ENCODE data around the gene NLRC4. TPM values are rescaled to one million over a fixed set of nuclear protein-coding genes. Genes with fewer than 3 reads are reported as not detected.
A peak's percentile ranks its signal among the peaks of the same experiment; 100 is the strongest.
"Not testable (repeated sequence)": the region's sequence is repeated elsewhere in the genome, so short reads cannot be mapped to it uniquely, and the experiment has no call there.

Gene NLRC4
- total RNA-seq, result not detected in 2 replicates

- no peak for DNase-seq (ENCODE audit: low read depth)
Observed at GRCh38 chr2:32264422-32265105, at the start of gene NLRC4. Gene NLRC4, minus strand, starts transcription at chr2:32264886. Its CDS starts 8,111 bp downstream, at chr2:32256775.

GRCh38 chr2:32310577-32310976 is 45.9 kb upstream of the NLRC4 start:
- DNase-seq (ENCODE audit: low read depth), result no peak

- DNase-seq (ENCODE audit: low read depth), result not testable (repeated sequence)
Observed at GRCh38 chr2:32293966-32294562, 29.4 kb upstream of the NLRC4 start.

GRCh38 chr2:32293493-32293892 is 28.8 kb upstream of the NLRC4 start:
- DNase-seq (ENCODE audit: low read depth), result not testable (repeated sequence)

- DNase-seq (ENCODE audit: low read depth), result no peak
Observed at GRCh38 chr2:32291746-32292145, 27.1 kb upstream of the NLRC4 start.

- DNase-seq (ENCODE audit: low read depth), result no peak
Observed at GRCh38 chr2:32290000-32290339, 25.3 kb upstream of the NLRC4 start.

- peak; percentile 31 for DNase-seq (ENCODE audit: low read depth)
Observed at GRCh38 chr2:32289165-32289999, 24.7 kb upstream of the NLRC4 start.

- DNase-seq (ENCODE audit: low read depth), result peak; percentile 50
Observed at GRCh38 chr2:32284321-32284720, 19.6 kb upstream of the NLRC4 start.

GRCh38 chr2:32278478-32278853 is 13.8 kb upstream of the NLRC4 start:
- no peak for DNase-seq (ENCODE audit: low read depth)

- DNase-seq (ENCODE audit: low read depth), result peak; percentile 92
Observed at GRCh38 chr2:32277674-32278477, 13.2 kb upstream of the NLRC4 start, which contains the start of gene YIPF4. Gene YIPF4, plus strand, starts transcription at chr2:32277904. Its CDS starts 252 bp downstream, at chr2:32278156.

- no peak for DNase-seq (ENCODE audit: low read depth)
Observed at GRCh38 chr2:32277363-32277673, 12.6 kb upstream of the NLRC4 start.

- not testable (repeated sequence) for DNase-seq (ENCODE audit: low read depth)
Observed at GRCh38 chr2:32275790-32276189, 11.1 kb upstream of the NLRC4 start.

GRCh38 chr2:32274289-32274688 is 9.6 kb upstream of the NLRC4 start:
- DNase-seq (ENCODE audit: low read depth), result no peak

- no peak for DNase-seq (ENCODE audit: low read depth)
Observed at GRCh38 chr2:32272279-32272678, 7.6 kb upstream of the NLRC4 start.

GRCh38 chr2:32271063-32271462 is 6.4 kb upstream of the NLRC4 start:
- DNase-seq (ENCODE audit: low read depth), result no peak

GRCh38 chr2:32262105-32262504 is 2.6 kb downstream of the NLRC4 start:
- DNase-seq (ENCODE audit: low read depth), result no peak

GRCh38 chr2:32260376-32260775 is 4.3 kb downstream of the NLRC4 start:
- DNase-seq (ENCODE audit: low read depth), result no peak

GRCh38 chr2:32258242-32258641 is 6.4 kb downstream of the NLRC4 start:
- no peak for DNase-seq (ENCODE audit: low read depth)

GRCh38 chr2:32250290-32250689 is 14.4 kb downstream of the NLRC4 start:
- no peak for DNase-seq (ENCODE audit: low read depth)

GRCh38 chr2:32249731-32250236 is 14.9 kb downstream of the NLRC4 start:
- DNase-seq (ENCODE audit: low read depth), result no peak

- DNase-seq (ENCODE audit: low read depth), result no peak
Observed at GRCh38 chr2:32248299-32248698, 16.4 kb downstream of the NLRC4 start.

GRCh38 chr2:32246911-32247310 is 17.8 kb downstream of the NLRC4 start:
- DNase-seq (ENCODE audit: low read depth), result no peak
